ENCODE data around the gene SOX10.

The SOX10 gene

DNA sequence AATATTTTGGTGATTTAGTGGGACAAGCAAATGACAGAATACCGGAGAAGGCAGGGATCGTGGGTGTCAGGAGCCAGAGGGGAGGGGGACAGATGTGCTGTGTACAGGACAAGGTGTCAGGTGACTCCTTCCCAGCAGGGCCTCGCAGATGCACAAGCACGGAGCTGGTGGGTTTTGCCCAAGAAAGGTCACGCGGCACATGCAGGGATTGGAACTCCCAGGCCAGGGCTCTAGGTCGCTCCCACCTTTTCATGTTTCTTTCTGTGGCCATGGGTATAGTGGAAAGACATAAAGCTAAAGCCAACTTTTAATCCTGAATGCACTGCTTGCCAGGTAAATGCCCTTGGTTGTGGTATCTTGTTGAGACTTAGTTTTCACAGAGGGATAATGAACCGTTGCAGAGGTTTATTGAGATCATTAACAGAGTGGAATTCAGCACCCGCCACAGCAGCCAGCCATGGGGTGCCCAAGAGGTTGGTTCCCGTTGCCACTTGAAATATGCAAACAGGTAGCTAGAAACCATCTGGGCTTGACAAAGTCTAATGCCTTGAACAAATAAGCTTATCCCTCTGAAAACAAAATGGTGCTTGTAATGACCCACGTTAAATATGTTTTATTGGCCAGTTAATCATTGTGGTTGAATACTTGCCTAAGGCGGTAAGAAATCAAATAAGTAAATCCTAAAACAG lies 41.1 kb downstream of the SOX10 start:
- no peak overlapping the region for H3K4me3 ChIP-seq (ENCODE audit: low read length)
- no peaks in the 10 kb centered on the region for H3K9me3 ChIP-seq (ENCODE audit: control insufficient read depth, low read length)
- H3K36me3 ChIP-seq (ENCODE audit: control insufficient read depth, insufficient read depth, low read length) = peaks cover 3% of the 10 kb centered on the region
- H3K27me3 ChIP-seq (ENCODE audit: control insufficient read depth, insufficient read depth, low read length) = no peaks in the 10 kb centered on the region
- H3K4me1 ChIP-seq (ENCODE audit: control insufficient read depth, insufficient read depth, low read length) = peaks cover 17% of the 10 kb centered on the region
- no peak overlapping the region for H3K9ac ChIP-seq (ENCODE audit: low read length)

GRCh38 chr22:37942133-37942532 lies 42.2 kb downstream of the SOX10 start:
- Histone ChIP-seq H3K9me3 (ENCODE audit: control insufficient read depth, low read length) (no peaks in the 10 kb centered on the region), H3K9ac (ENCODE audit: low read length) (no peak overlapping the region), H3K4me1 (ENCODE audit: control insufficient read depth, insufficient read depth, low read length) (peaks cover 17% of the 10 kb centered on the region), H3K27me3 (ENCODE audit: control insufficient read depth, insufficient read depth, low read length) (no peaks in the 10 kb centered on the region), H3K36me3 (ENCODE audit: control insufficient read depth, insufficient read depth, low read length) (peaks cover 7% of the 10 kb centered on the region), H3K4me3 (ENCODE audit: low read length) (no peak overlapping the region)

- H3K27me3 ChIP-seq (ENCODE audit: control insufficient read depth, insufficient read depth, low read length) = no peaks in the 10 kb centered on the region
- peaks cover 17% of the 10 kb centered on the region for H3K4me1 ChIP-seq (ENCODE audit: control insufficient read depth, insufficient read depth, low read length)
- H3K36me3 ChIP-seq (ENCODE audit: control insufficient read depth, insufficient read depth, low read length) = peaks cover 7% of the 10 kb centered on the region
- no peak overlapping the region for H3K4me3 ChIP-seq (ENCODE audit: low read length)
- no peaks in the 10 kb centered on the region for H3K9me3 ChIP-seq (ENCODE audit: control insufficient read depth, low read length)
- H3K9ac ChIP-seq (ENCODE audit: low read length) = no peak overlapping the region
Measured at GRCh38 chr22:37940698-37941376, 43.5 kb downstream of the SOX10 start.

DNA sequence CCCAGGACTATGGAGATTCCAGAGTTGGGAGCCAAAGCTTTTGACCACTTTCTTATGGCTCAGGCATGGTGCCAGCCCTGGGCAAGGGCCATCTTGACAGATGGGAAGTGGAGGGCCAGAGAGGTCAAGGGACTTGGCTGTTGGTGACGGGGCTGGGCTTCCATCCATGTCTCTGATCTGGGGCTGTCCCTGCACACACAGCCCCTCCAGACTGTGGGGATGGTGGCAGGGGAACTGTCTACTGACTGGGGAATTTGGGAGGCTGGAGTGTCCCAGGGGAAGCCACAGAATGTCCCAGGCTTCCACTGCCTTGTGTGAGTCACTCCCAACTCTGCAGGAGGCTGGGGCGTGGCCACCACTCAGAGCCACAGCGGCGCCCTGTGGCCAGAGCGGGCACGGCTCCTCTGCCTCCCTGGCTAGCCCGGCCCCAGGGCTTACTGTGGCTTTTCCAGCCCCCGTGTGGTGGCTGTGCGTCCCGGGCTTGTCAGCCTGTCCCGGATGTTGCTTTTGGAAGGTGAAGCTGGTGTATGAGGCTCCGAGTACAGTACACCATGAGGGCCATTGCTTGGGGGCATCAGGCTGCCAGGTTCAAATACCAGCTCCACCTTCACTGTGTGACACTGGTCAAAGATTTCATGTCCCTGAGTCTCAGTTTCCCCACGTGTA lies 50.5 kb downstream of the SOX10 start:
- H3K4me1 ChIP-seq (ENCODE audit: control insufficient read depth, insufficient read depth, low read length) = peaks cover 50% of the 10 kb centered on the region
- peak overlapping the region; percentile 28 for H3K9ac ChIP-seq (ENCODE audit: low read length)
- no peak overlapping the region for H3K4me3 ChIP-seq (ENCODE audit: low read length)
- peaks cover 12% of the 10 kb centered on the region for H3K36me3 ChIP-seq (ENCODE audit: control insufficient read depth, insufficient read depth, low read length)
- no peaks in the 10 kb centered on the region for H3K9me3 ChIP-seq (ENCODE audit: control insufficient read depth, low read length)
- H3K27me3 ChIP-seq (ENCODE audit: control insufficient read depth, insufficient read depth, low read length) = no peaks in the 10 kb centered on the region

- no peak overlapping the region for H3K9ac ChIP-seq (ENCODE audit: low read length)
Measured at GRCh38 chr22:37932821-37933578, 51.4 kb downstream of the SOX10 start.

GRCh38 chr22:37932401-37932800 lies 52.0 kb downstream of the SOX10 start:
- Histone ChIP-seq H3K9ac (ENCODE audit: low read length) (no peak overlapping the region), H3K9me3 (ENCODE audit: control insufficient read depth, low read length) (no peaks in the 10 kb centered on the region), H3K4me3 (ENCODE audit: low read length) (no peak overlapping the region), H3K4me1 (ENCODE audit: control insufficient read depth, insufficient read depth, low read length) (peaks cover 50% of the 10 kb centered on the region), H3K36me3 (ENCODE audit: control insufficient read depth, insufficient read depth, low read length) (peaks cover 8% of the 10 kb centered on the region), H3K27me3 (ENCODE audit: control insufficient read depth, insufficient read depth, low read length) (no peaks in the 10 kb centered on the region)

More at GRCh38 chr22:37932821-37933578, 51.4 kb downstream of the SOX10 start:
- Histone ChIP-seq H3K36me3 (ENCODE audit: control insufficient read depth, insufficient read depth, low read length) (peaks cover 11% of the 10 kb centered on the region), H3K9me3 (ENCODE audit: control insufficient read depth, low read length) (no peaks in the 10 kb centered on the region), H3K4me3 (ENCODE audit: low read length) (no peak overlapping the region), H3K27me3 (ENCODE audit: control insufficient read depth, insufficient read depth, low read length) (no peaks in the 10 kb centered on the region), H3K4me1 (ENCODE audit: control insufficient read depth, insufficient read depth, low read length) (peaks cover 50% of the 10 kb centered on the region)

GRCh38 chr22:37931893-37932389 lies 52.4 kb downstream of the SOX10 start:
- no peak overlapping the region for H3K4me3 ChIP-seq (ENCODE audit: low read length)
- H3K9ac ChIP-seq (ENCODE audit: low read length) = no peak overlapping the region
- H3K36me3 ChIP-seq (ENCODE audit: control insufficient read depth, insufficient read depth, low read length) = peaks cover 8% of the 10 kb centered on the region
- H3K4me1 ChIP-seq (ENCODE audit: control insufficient read depth, insufficient read depth, low read length) = peaks cover 50% of the 10 kb centered on the region
- H3K27me3 ChIP-seq (ENCODE audit: control insufficient read depth, insufficient read depth, low read length) = no peaks in the 10 kb centered on the region
- no peaks in the 10 kb centered on the region for H3K9me3 ChIP-seq (ENCODE audit: control insufficient read depth, low read length)

DNA sequence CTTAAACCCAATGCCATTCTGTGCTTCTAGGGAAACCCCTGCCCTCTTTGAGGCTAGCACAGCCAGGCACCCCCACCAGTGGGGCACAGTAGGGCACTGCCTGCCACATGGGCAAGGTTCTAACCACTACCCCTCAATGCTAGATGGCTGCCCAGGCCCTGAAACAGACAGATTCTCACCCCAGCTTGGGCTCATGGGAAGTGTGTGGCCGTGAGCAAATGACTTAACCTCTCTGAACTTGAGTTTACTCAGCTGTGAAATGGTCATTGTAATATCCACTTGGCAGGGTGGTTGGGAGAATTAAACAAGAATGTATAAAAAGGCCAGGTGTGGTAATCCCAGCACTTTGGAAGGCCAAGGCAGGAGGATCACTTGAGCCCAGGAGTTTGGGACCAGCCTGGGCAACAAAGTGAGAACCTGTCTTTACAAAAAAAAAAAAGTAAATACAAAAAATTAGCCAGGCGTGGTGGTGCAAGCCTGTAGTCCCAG lies 53.4 kb downstream of the SOX10 start:
- peaks cover 14% of the 10 kb centered on the region for H3K36me3 ChIP-seq (ENCODE audit: control insufficient read depth, insufficient read depth, low read length)
- H3K9ac ChIP-seq (ENCODE audit: low read length) = no peak overlapping the region
- H3K4me1 ChIP-seq (ENCODE audit: control insufficient read depth, insufficient read depth, low read length) = peaks cover 50% of the 10 kb centered on the region
- no peaks in the 10 kb centered on the region for H3K9me3 ChIP-seq (ENCODE audit: control insufficient read depth, low read length)
- H3K4me3 ChIP-seq (ENCODE audit: low read length) = no peak overlapping the region
- H3K27me3 ChIP-seq (ENCODE audit: control insufficient read depth, insufficient read depth, low read length) = no peaks in the 10 kb centered on the region

GRCh38 chr22:37930270-37930951 lies 53.9 kb downstream of the SOX10 start:
- Histone ChIP-seq H3K9ac (ENCODE audit: low read length) (no peak overlapping the region), H3K36me3 (ENCODE audit: control insufficient read depth, insufficient read depth, low read length) (peaks cover 16% of the 10 kb centered on the region), H3K4me3 (ENCODE audit: low read length) (no peak overlapping the region), H3K9me3 (ENCODE audit: control insufficient read depth, low read length) (no peaks in the 10 kb centered on the region), H3K27me3 (ENCODE audit: control insufficient read depth, insufficient read depth, low read length) (no peaks in the 10 kb centered on the region), H3K4me1 (ENCODE audit: control insufficient read depth, insufficient read depth, low read length) (peaks cover 51% of the 10 kb centered on the region)

- H3K4me3 ChIP-seq (ENCODE audit: low read length) = no peak overlapping the region
- no peaks in the 10 kb centered on the region for H3K27me3 ChIP-seq (ENCODE audit: control insufficient read depth, insufficient read depth, low read length)
- no peaks in the 10 kb centered on the region for H3K9me3 ChIP-seq (ENCODE audit: control insufficient read depth, low read length)
- H3K36me3 ChIP-seq (ENCODE audit: control insufficient read depth, insufficient read depth, low read length) = peaks cover 16% of the 10 kb centered on the region
- peaks cover 61% of the 10 kb centered on the region for H3K4me1 ChIP-seq (ENCODE audit: control insufficient read depth, insufficient read depth, low read length)
- no peak overlapping the region for H3K9ac ChIP-seq (ENCODE audit: low read length)
Measured at GRCh38 chr22:37929390-37929789, 55.0 kb downstream of the SOX10 start.

DNA sequence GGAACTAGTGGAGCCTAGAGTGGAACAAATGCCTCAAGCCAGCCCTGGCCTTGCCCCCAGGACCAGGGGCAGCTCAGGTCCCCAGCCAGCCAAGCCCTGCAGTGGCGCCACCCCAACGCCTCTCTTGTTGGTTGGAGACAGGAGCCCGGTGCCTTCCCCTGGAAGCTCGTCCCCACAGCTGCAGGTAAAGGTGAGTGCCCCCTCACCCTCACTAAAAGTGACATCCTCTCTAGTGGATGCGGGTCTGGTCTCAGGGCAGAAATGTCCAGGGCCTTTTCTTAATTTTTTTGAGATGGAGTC lies 56.8 kb downstream of the SOX10 start:
- H3K36me3 ChIP-seq (ENCODE audit: control insufficient read depth, insufficient read depth, low read length) = peaks cover 8% of the 10 kb centered on the region

More for the DNA sequence above, 56.8 kb downstream of the SOX10 start:
- Histone ChIP-seq H3K9me3 (ENCODE audit: control insufficient read depth, low read length) (no peaks in the 10 kb centered on the region), H3K4me1 (ENCODE audit: control insufficient read depth, insufficient read depth, low read length) (peaks cover 56% of the 10 kb centered on the region), H3K27me3 (ENCODE audit: control insufficient read depth, insufficient read depth, low read length) (no peaks in the 10 kb centered on the region), H3K4me3 (ENCODE audit: low read length) (no peak overlapping the region), H3K9ac (ENCODE audit: low read length) (no peak overlapping the region)

Measured in mucosa of stomach (tissue), 1 donor.